Gastrocnemius medialis (tissue), 4 donors: ENCODE measurements around the gene SSC5D.

Source experiments
- POLR2A ChIP-seq, 2 donors: fragments of 450-650 bp; IDR thresholded peaks; one replicate each; pipeline ENCODE4 v1.6.1; 2017; ENCODE audit warnings: antibody characterized with exemption in 2 of 2, mild to moderate bottlenecking in 2 of 2, moderate library complexity in 2 of 2
- TF ChIP-seq, protein P1 (sequence below), 5 experiments: fragments of 450-650 bp in 3 of 5; fragments of 200-600 bp in 2 of 5; sonication (generic) in 2 of 5; IDR thresholded peaks in 4 of 5; conservative IDR thresholded peaks in 1 of 5; 1 replicate in 4 of 5; 2 replicates in 1 of 5; pipeline ENCODE4 v1.5.1; 2016 to 2019; ENCODE audit warnings: antibody characterized with exemption in 5 of 5, mild to moderate bottlenecking in 3 of 5, moderate library complexity in 3 of 5

DNA sequence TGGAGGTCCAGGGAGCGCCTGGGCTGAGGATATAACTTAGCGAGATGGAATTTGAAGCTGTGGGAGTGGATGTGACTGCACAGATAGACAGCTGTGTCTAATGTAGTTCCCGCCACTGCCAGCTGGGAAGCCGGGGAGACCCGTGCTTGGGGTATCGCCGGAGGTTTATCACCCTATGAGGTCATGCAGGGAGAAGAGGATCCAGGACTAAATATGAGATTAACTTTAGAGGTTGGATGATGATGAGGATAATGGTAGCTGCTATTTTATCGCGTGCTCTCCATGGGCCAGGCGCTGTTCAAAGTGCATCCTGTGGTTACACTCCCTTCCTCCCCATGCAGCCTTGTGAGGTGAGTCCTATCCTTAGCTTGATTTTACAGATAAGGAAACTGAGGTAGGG is 19.9 kb downstream of the SSC5D start:
- TF ChIP-seq, protein P1, sequence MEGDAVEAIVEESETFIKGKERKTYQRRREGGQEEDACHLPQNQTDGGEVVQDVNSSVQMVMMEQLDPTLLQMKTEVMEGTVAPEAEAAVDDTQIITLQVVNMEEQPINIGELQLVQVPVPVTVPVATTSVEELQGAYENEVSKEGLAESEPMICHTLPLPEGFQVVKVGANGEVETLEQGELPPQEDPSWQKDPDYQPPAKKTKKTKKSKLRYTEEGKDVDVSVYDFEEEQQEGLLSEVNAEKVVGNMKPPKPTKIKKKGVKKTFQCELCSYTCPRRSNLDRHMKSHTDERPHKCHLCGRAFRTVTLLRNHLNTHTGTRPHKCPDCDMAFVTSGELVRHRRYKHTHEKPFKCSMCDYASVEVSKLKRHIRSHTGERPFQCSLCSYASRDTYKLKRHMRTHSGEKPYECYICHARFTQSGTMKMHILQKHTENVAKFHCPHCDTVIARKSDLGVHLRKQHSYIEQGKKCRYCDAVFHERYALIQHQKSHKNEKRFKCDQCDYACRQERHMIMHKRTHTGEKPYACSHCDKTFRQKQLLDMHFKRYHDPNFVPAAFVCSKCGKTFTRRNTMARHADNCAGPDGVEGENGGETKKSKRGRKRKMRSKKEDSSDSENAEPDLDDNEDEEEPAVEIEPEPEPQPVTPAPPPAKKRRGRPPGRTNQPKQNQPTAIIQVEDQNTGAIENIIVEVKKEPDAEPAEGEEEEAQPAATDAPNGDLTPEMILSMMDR (IDR thresholded peaks at IDR 0.05 in 4 of 5, conservative IDR thresholded peaks at IDR 0.05 in 1 of 5), result no peak
- no peak for TF ChIP-seq POLR2A (IDR thresholded peaks at IDR 0.05)
